Esophagus squamous epithelium (tissue), 4 donors: ENCODE results near the gene MOCOS.

Source experiments
- CTCF ChIP-seq, 6 experiments: fragments of 450-650 bp in 4 of 6; fragments of 200-600 bp in 2 of 6; sonication (generic) in 2 of 6; IDR thresholded peaks; one replicate each; pipeline ENCODE4 v1.5.1; 2016 to 2019; ENCODE audit warnings: antibody characterized with exemption in 6 of 6, mild to moderate bottlenecking in 4 of 6, moderate library complexity in 4 of 6
- POLR2A ChIP-seq, 4 donors: fragments of 450-650 bp; IDR thresholded peaks; one replicate each; pipeline ENCODE4 v1.6.1; 2017; ENCODE audit warnings: antibody characterized with exemption in 4 of 4, mild to moderate bottlenecking in 4 of 4, moderate library complexity in 3 of 4

GRCh38 chr18:36262971-36263370 lies 75.7 kb downstream of the MOCOS start:
- no peak for TF ChIP-seq CTCF (IDR thresholded peaks at IDR 0.05)
- no peak for TF ChIP-seq POLR2A (IDR thresholded peaks at IDR 0.05)
